ENCODE results near the gene LOX.
"Not testable (repeated sequence)": the region's sequence is repeated elsewhere in the genome, so short reads cannot be mapped to it uniquely, and the experiment has no call there.

The LOX gene

DNA sequence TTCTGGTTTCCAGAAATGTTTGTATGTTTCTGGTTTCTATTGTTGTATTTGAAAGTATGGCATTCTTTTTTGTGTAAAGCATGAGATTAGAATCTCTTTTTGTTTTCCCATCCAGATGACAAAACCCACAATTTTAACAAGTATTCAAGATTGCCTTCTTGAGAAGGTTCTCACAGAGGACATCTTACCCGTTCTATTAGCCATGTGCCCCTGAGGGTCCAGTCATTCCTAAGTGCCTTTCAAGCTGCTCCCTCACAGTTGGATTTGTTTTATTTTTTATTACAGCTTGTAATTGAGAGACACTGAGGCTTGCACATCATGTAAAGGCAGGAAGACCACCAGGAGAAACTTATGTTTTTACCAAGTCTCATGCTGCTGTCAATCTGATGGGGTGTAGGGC, 19.3 kb upstream of the LOX start:
- no peak for DNase-seq (ENCODE audit: low spot score)

DNA sequence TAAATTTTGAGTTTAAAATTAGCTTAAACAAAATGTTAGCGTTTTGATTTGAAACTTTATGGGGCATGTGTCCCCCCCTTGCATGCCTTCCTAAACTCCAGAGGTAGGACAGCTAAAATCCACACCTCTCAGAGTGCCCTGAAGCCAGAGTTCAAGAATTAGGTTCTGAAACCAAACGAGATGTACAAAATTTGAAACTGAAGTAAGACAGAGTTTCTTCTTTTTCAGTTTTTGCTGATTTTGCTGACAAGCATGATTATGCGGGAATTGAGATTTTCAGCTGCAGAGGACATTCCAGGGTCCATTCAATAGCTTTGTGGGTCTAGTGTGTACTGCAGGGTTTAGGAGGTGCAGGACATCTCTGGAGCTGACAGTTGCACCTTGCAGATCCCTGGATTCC, 17.1 kb upstream of the LOX start:
- no peak for DNase-seq (ENCODE audit: low spot score)

- DNase-seq (ENCODE audit: low spot score): not testable (repeated sequence)
Observed at GRCh38 chr5:122094251-122094650, 16.2 kb upstream of the LOX start.

DNA sequence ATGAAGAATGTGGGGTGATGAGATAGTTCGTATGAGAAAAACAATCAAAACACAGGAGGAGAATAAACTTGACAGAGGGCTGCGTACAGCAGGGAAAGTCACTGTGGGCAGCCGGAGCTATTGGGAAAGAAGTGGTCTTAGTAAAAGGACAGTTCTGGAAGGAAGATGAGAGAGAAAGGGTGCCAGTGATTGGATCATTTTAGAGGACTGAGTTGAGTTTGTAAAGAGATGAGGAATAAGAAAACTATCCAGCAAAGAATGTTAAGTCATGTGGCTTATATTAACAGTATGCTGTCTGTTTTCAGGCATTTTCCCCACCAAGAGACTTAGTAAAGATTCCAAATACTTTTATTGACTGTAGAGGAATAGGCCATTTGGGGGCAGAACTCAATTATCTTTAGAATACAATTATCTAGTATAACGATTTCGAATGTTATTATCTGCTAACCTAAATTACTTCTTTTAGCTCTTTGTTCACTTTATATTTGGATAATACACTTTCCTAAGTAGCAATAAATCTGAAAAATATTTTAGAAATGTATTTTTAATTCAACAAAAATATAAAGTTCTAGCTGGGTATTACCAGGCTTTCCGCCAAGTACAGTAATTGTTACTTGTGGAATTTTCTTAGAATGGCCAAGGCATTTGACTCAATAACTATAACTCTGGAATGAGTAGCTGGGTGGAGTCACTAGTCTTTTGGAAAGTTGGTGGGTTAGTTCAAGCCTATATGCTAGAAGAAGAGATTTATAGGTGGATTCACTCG, 15.5 kb upstream of the LOX start:
- no peak for DNase-seq (ENCODE audit: low spot score)

DNA sequence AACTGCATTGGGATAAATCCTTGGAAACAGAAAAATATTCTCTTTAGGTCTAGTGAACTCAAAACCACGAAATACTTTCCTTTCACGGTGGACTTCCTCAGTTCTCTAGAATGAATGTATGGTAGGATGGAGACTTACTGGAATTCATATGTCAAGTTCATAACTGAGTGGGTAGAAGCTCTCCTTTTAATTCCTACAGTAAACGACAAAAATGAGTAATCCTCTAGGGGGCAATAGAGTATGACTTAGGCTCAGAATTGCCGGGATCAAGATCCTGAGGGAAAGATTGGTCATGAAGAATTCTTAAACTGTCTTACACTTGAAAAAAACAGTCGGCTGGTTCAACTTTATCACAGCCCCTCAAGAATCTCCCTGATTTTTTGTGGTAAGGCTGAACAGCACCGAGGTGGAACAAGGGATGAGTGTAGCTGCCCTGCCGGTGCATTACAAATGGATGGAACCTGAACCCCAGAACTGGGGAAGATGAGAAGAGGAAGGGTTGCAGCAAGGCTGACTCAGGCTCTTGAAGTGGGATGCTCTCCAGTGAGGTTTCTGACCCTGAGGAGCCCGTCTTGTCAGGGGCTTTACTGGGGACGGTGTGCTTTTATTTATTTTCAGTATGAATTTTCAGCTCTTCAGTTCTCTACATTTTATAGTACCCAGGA, 14.0 kb upstream of the LOX start:
- no peak for DNase-seq (ENCODE audit: low spot score)

- DNase-seq (ENCODE audit: low spot score): no peak
Observed at GRCh38 chr5:122089096-122090013, 11.3 kb upstream of the LOX start.

- no peak for DNase-seq (ENCODE audit: low spot score)
Observed at GRCh38 chr5:122085041-122085440, 7.0 kb upstream of the LOX start.

DNA sequence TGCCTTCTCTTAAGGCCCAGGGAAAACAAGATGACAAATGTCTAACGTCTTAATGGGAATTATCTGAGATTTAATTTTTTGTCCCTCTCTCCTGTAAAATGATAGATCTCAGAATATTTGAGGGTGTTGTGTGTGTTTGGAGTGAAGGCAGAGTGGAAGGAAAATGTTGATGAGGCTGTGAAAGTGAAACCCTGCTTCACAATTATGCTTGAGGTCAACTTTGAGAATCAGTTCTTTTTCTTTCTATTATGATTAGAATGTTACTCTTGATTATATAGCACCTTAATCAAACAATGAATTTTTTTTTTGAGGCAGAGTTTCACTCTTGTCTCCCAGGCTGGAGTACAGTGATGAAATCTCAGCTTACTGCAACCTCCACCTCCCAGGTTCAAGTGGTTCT, 5.5 kb upstream of the LOX start:
- DNase-seq (ENCODE audit: low spot score): no peak

DNA sequence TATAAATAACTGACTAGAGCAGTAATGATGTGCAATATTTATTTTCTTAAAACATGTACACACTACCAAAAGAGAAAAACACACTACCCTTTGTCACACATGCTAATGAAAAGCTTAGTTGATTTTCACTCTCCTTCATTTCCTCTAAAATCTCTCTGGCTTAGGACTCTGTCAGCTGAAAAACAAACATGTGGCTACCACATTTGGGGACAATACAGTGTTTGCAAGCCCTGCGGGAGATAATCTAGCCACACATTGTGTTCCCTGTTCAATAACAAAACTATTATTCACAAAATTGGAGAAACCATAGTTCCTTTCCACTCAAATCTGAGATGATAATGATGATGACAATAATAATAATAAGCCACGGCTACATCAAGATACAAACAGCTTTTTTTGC, 3.5 kb upstream of the LOX start:
- DNase-seq (ENCODE audit: low spot score): no peak

GRCh38 chr5:122077366-122078115, 518 bp downstream of the LOX start:
- peak; percentile 14 for DNase-seq (ENCODE audit: low spot score)

- peak; percentile 71 for DNase-seq (ENCODE audit: low spot score)
Observed at GRCh38 chr5:122076669-122077365, 1.2 kb downstream of the LOX start.

GRCh38 chr5:122076050-122076461, 2.0 kb downstream of the LOX start:
- peak; percentile 32 for DNase-seq (ENCODE audit: low spot score)

GRCh38 chr5:122073864-122074263, 4.2 kb downstream of the LOX start:
- DNase-seq (ENCODE audit: low spot score): no peak

GRCh38 chr5:122073018-122073417, 5.0 kb downstream of the LOX start:
- no peak for DNase-seq (ENCODE audit: low spot score)

- no peak for DNase-seq (ENCODE audit: low spot score)
Observed at GRCh38 chr5:122067390-122067789, 10.7 kb downstream of the LOX start.

- no peak for DNase-seq (ENCODE audit: low spot score)
Observed at GRCh38 chr5:122064992-122065391, 13.1 kb downstream of the LOX start.

GRCh38 chr5:122063836-122064235, 14.2 kb downstream of the LOX start:
- DNase-seq (ENCODE audit: low spot score): no peak

- no peak for DNase-seq (ENCODE audit: low spot score)
Observed at GRCh38 chr5:122062205-122062604, 15.9 kb downstream of the LOX start.

- DNase-seq (ENCODE audit: low spot score): no peak
Observed at GRCh38 chr5:122056913-122057312, 21.1 kb downstream of the LOX start.

DNA sequence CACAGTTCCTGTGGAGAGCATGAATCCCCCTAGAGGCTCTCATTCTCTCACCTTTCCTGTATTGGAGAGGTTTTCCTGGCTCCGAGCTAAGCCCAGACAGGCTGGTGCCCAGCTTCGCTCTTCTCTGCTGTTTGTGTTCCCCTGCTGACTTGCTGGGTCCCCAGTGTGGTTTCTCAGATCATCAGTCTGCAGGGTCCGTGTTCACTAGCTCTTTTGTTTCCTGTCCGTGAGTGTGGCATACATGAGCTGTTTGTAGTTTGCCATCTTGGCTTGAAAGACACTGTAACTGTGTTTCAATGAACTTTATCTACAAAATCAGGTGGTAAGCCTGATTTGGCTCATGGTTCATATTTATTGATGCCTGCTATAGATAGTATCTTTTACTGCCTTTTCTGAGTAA, 23.8 kb downstream of the LOX start:
- no peak for DNase-seq (ENCODE audit: low spot score)

All from HuH-7 (cell line).